22Rv1 (cell line): ENCODE data around the gene PCDHGA8.

Experiments used
- H3K27ac ChIP-seq: fragments of 450-650 bp; 2 replicates; pipeline ENCODE4 v1.5.1; 2017
- CTCF ChIP-seq: fragments of 450-650 bp; IDR thresholded peaks from 2 replicates; pipeline ENCODE4 v1.5.1; 2017; ENCODE audit warnings: mild to moderate bottlenecking
- ZFX ChIP-seq: fragments of 450-650 bp; IDR thresholded peaks from 2 replicates; pipeline ENCODE4 v1.6.1; 2017; ENCODE audit warnings: antibody characterized with exemption, borderline replicate concordance

Gene PCDHGA8

GRCh38 chr5:141437221-141437620 lies 44.8 kb downstream of the PCDHGA8 start:
- no peak for TF ChIP-seq ZFX
- no peak for TF ChIP-seq CTCF
- H3K27ac ChIP-seq, result no peak overlapping the region

GRCh38 chr5:141439411-141440141 lies 47.1 kb downstream of the PCDHGA8 start:
- no peak overlapping the region for H3K27ac ChIP-seq
- TF ChIP-seq ZFX (no peak), CTCF (no peak)

GRCh38 chr5:141440341-141440740 lies 47.9 kb downstream of the PCDHGA8 start:
- TF ChIP-seq CTCF, result no peak
- no peak for TF ChIP-seq ZFX
- no peak overlapping the region for H3K27ac ChIP-seq

GRCh38 chr5:141441571-141442170 lies 49.2 kb downstream of the PCDHGA8 start:
- no peak overlapping the region for H3K27ac ChIP-seq
- no peak for TF ChIP-seq CTCF
- TF ChIP-seq ZFX, result no peak
